GM12891 (cell line): ENCODE measurements around the gene COQ7.

Source experiments
- PAX5 ChIP-seq: IDR thresholded peaks from 2 replicates; pipeline ENCODE4 v1.6.1; 2011; ENCODE audit warnings: low read length, moderate library complexity, mild to moderate bottlenecking; ENCODE audit not compliant: insufficient read depth, severe bottlenecking
- POLR2A ChIP-seq: IDR thresholded peaks from 2 replicates; pipeline ENCODE4 v1.6.1; 2011; ENCODE audit warnings: low read depth, low read length, control low read depth
- POLR2AphosphoS5 ChIP-seq: IDR thresholded peaks from 2 replicates; pipeline ENCODE4 v1.6.1; 2011; ENCODE audit warnings: low read depth, low read length, control low read depth
- POU2F2 ChIP-seq: IDR thresholded peaks from 2 replicates; pipeline ENCODE4 v1.6.1; 2011; ENCODE audit warnings: low read depth, mild to moderate bottlenecking, control low read depth, low read length, moderate library complexity
- SPI1 ChIP-seq: IDR thresholded peaks from 2 replicates; pipeline ENCODE4 v1.6.1; 2011; ENCODE audit warnings: low read depth, low read length, control low read depth
- TAF1 ChIP-seq: IDR thresholded peaks from 2 replicates; pipeline ENCODE4 v1.6.1; 2011; ENCODE audit warnings: low read depth, low read length, control low read depth

DNA sequence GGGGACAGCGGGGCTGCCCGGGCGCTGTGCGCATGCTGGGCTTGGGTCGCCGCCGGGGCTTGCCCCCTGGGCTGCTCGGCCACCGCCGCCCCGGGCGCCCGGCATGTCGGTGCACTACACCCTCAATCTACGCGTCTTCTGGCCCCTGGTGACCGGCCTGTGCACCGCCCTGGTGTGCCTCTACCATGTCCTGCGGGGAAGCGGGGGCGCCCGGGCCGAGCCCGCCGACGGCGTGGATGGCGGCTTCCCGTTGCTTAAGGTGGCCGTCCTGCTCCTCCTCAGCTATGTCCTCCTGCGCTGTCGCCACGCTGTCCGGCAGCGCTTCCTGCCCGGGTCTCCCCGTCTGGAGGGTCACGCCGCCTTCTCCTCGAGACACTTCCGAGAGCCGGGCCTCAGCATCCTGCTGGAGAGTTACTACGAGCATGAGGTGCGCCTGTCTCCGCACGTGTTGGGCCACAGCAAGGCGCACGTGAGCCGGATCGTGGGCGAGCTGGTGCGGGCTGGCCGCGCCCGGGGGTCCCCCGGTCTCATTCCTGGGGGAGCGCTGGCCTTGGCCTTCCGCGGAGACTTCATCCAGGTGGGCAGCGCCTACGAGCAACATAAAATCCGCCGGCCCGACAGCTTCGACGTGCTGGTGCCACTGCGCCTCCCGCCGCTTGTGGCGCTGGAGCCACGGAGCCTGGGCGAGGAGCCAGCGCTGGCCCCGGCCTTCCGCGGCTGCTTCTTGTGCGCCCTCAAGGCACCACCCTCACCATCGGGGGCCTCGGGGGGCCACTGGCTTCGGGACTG, 47.1 kb downstream of the COQ7 start:
- TF ChIP-seq POLR2AphosphoS5 (no peak), POLR2A (no peak), PAX5 (no peak), TAF1 (no peak), POU2F2 (no peak), SPI1 (no peak)
